COR-L47 (cell line): Measurements from ENCODE around the gene RFX7.
"Not testable (repeated sequence)": the region's sequence is repeated elsewhere in the genome, so short reads cannot be mapped to it uniquely, and the experiment has no call there.

ENCODE experiments used
- DNase-seq: peaks from one replicate; lab custom pipeline; 2025; lab: John Stamatoyannopoulos, UW

RFX7 gene

GRCh38 chr15:56243163-56244037, at the start of gene RFX7:
Gene RFX7, minus strand, starts transcription at chr15:56243879. Its CDS starts 594 bp downstream, at chr15:56243285.
- DNase-seq, result peak; percentile 77

DNA sequence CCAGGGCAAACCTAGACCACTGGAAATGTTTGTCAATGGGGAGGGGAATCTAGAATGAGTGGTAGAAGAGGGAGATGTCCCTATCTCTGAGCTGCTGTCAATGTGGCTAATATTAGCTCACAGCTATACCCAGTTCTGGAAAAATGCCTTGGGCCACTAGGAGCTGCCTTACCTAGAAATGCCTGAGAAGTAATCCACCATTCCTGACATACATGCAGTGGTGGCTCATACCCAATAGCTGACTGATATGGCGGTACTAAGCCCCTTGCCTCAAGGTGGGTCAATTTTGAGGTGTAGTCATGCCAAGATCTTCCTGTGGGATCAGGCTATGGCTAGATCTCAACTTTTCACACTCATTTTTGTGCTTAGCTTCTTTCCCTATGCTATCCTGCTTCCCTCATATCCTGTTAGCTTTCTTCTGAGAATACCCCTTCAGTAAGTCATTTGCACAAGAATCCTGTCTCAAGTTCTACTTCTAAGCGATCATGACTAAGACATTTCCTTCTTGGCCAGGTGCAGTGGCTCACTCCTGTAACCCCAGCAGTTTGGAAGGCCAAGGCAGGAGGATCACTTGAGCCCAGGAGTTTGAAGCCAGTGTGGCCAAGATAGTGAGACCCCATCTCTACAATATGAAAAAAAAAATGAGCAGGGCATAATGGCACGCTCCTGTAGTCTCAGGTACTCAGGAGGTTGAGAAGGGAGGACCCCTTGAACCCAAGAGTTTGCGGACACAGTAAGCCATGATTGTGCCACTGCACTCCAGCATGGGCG, 49.1 kb upstream of the RFX7 start:
- DNase-seq, result no peak

DNA sequence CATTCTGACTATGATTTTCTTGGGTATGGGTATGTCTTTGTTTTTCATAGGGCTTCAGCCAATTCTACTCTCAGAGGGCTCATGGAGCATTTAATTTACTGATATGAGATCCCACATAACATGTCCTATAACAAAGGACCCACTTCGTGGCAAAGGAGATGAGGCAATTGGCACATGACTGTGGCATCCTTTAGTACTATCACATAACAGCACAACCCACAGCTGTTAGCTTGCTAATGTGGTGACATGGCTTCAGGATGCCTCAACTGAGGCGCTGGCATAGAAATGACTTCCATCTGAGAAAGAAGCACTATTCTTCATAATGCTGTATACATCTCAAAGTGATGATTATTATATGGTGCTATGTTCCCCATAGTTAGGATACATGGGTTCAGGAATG, 48.1 kb upstream of the RFX7 start:
- no peak for DNase-seq

DNA sequence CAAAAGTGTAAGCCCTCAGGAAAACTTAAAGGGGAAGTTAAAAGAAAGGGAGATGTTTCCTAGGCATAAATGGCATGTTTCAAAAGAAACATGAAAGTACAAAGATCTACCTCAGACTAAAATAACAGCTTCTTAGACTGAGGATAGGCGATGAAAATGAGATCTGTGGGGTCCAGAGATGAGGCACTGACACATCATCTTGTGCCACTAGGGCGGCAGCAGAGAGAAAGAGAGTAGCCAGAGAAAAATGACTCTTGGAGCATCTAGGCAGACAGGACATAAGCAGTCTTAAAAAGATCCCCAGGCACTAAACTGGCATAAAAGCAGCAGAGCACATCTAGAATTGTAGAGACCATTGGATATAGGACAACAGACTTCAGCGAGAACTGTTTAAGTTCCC, 42.5 kb upstream of the RFX7 start:
- DNase-seq, result no peak

DNA sequence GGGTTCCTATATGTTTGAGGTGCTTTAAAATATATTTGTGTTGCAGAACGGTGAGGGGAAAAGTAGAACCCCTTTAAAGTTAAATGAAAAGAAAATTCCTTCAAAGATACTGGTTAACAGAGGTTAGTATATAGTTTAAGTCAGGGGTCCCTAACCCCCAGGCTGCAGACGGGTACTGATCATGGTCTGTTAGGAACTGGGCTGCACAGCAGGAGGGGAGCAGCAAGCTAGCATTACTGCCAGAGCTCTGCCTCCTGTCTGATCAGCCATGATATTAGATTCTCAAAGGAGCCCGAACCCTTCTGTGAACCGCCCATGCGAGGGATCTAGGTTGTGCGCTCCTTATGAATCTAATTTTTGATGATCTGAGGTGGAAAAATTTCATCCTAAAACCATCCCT, 37.5 kb upstream of the RFX7 start:
- DNase-seq, result no peak

DNA sequence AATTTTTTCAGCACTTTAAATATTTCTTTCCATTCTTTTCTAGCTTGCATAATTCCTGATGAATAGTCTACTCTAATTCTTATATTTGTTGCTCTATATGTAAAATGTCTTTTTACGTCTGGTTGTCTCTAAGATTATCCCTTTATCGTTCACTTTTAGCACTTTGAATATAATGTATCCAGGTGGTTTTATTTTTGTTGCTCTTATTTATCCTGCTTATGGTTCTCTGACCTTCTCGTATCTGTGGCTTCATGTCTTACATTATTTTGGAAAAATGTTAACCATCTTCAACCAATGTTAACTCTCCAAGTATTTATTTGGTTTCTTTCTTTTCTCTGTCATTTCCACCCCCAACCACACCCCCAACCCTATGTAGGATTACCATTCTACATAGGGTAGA, 30.0 kb upstream of the RFX7 start:
- no peak for DNase-seq

DNA sequence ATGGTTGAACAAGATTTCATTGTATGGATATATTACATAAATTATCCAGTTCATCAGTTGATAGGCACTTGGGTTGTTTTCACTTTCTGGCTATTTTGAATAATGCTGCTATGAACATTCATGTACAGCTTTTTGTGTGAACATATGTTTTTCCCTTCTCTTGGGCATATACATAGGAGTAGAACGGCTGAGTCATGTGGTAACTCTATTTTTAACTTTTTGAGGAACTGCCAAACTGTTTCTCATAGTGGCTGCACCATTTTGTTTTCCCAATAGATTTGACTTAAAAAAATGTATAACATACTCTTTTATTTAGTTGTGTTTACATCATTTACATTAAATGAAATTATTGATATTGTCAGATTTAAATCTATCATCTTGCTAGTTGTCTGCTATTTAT, 28.8 kb upstream of the RFX7 start:
- DNase-seq, result no peak

DNA sequence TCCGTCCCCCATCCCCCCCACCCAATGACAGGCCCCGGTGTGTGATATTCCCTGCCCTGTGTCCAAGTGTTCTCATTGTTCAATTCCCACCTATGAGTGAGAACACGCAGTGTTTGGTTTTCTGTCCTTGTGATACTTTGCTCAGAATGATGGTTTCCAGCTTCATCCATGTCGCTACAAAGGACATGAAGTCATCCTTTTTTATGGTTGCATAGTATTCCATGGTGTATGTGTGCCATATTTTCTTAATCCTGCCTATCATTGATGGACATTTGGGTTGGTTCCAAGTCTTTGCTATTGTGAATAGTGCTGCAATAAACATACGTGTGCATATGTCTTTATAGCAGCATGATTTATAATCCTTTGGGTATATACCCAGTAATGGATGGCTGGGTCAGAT, 22.8 kb upstream of the RFX7 start:
- DNase-seq, result not testable (repeated sequence)

DNA sequence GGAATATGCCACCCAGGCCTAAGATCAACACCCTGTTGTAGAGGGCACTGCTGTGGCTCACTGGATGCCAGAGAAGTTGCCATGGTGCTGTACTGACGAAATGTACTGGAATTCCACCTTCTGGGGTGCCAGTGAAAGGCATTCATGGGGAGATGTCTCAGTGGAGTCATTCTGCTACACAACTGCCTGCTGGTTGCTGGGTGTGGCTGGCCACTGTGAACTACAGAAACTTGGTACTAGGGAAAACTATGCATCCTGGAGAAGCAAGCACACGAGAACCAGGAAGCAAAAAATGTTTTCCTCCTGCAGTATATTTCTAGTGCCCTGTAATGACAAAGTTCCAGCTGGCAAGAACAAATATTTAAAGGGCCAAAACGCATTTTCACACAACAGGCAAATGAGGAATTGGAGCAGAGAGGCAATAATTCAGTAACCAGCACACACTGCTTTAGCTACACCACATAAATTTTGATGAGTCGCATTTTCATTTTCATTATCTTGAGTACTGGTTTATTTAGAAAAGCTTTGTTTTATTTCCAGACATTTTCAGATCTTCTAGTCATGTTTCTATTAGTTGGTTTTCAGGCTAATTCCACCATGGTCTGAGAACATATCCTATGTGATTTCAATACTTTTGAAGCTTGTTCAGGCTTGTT, 18.3 kb upstream of the RFX7 start:
- no peak for DNase-seq

DNA sequence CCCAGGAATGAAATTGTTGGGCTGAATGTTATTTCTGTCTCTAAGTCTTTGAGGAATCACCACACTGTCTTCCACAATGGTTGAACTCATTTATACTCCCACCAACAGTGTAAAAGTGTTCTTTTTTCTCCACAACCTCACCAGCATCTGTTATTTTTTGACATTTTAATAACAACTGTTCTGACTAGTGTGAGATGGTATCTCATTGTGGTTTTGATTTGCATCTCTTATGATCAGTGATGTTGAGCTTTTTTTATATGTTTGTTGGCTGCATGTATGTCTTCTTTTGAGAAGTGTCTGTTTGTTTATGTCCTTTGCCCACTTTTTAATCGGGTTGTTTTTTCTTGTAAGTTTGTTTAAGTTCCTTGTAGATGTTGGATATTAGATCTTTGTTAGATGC, 13.6 kb upstream of the RFX7 start:
- not testable (repeated sequence) for DNase-seq

DNA sequence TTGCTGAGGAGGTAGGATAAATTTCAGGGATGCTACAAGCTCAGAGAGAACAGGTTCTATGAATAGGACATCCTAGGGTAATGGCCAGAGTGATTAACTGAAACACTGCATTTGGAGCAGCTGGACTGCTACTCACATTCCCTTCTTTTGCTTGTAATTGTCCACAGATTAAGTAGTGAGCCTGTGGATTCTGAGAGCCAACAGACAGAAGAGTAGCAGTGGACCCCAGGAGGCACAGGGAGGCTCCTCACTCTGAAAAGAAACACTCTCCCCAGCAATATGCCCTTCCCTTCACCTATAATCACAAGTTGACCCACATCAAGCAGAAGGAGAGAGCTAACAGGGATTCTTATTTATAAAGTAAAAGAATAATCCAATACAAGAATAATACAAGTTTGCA, 10.6 kb upstream of the RFX7 start:
- DNase-seq, result peak; percentile 13

DNA sequence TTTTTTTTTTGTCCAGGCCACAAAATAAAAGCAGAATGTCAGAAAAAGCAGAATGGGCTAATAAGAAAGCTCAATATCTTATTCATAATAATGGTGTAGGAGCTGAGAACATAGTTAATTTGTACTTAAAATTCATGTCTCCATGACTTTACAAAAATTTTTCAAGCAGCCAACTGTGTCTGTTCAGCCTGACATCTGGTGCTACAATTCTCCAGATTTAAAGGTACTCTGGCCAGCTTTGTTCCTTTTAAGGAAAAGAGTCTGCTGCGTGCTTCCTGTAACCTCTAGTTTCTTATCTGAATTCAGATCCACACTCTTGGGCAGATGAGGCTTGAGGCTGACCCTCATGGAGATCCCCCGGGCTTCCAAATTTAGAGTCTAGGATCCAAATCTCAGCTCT, 8.7 kb upstream of the RFX7 start:
- no peak for DNase-seq

- DNase-seq, result no peak
These were observed 7.8 kb upstream of the RFX7 start for GRCh38 chr15:56251315-56252095.

DNA sequence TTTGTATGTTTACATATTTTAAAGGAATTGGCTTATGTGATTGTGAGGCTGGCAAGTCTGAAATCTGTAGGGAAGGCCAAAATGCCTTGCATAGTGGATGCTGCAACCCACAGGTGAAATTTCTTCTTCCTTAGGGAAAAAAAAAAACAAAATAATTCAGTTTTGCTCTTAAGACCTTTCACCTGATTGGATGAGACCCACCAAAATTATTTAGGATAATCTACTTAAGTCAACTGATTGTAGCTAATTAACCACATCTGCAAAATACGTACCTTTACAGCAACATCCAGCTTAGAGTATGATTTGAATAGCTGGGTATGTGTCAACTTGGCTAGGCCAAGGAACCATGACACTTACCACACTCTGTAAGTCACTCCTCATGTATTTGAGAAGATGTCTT, 6.9 kb upstream of the RFX7 start:
- DNase-seq, result no peak

- peak; percentile 46 for DNase-seq
These were observed 5.4 kb upstream of the RFX7 start for GRCh38 chr15:56249092-56249491.

GRCh38 chr15:56248311-56248992, 4.8 kb upstream of the RFX7 start:
- DNase-seq, result no peak

DNA sequence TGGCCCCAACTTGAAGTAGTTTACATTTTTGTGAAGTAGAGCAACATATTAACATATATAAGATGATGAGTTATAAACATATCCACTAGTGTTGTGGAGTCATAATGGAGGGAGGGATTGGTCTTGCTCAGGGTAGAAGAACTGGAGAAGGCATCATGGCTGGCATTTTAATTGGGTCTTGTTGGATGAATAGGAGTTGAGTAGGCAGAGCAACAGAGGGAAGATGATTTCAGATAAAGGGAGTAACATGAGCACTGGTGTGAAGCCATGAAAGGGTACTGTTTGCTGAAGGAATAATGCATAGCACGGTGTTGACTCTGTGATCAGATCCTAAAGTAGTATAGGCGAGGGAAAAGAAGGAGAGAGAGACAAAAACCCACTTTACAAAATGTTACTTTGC, 3.6 kb upstream of the RFX7 start:
- DNase-seq, result no peak

DNA sequence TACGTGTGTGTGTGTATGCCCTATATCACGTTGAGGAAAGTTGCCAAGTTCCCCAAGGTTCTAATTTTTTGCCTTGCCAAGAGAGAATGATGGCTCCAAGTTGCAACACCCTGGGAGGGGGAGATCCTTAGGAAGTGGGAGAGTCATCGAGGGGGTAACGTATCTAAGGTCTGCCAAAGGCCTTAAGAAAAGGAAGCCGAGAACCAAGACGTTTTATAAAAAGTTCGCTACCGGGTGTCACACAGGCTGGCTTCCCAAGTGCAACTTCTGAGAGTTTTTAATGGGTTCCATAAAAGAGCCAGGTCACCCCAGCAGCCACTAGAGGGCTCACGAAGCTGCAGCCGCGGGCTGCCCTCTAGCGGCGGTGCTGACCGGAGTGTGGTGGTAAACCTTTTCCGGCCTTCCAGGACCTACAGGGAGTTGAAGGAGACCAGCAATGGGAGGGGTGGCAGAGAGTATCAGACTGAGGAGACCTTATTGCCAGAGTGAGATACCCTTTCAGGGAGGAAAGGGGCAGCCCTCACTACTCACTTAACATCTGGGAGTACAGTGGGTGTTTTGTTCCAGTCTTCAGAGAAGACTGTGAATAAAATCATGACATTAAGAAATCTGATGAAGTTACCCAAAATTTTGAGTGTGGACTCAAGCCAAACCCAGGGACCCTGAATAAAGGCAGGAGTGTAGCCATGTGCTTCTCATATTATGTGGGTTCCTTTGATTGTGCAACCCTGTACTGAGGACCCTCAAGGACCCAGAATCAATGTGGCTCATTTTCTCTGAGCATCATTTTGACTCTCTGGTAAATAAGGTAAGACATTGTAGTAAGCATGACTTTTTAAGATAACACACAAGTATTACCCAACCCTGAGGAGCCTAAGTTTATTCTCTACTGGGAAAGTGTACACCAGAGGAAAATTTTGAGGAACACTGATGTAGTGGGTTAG, 2.5 kb upstream of the RFX7 start:
- peak; percentile 90 for DNase-seq

- no peak for DNase-seq
These were observed 1.3 kb upstream of the RFX7 start for GRCh38 chr15:56244811-56245576.
